Measurements from ENCODE around the gene IZUMO4.

The IZUMO4 gene

GRCh38 chr19:2096480-2097202 is at the start of gene IZUMO4:
TSS of gene IZUMO4 (plus strand) at chr19:2096915. CDS start at chr19:2096946, 31 bp downstream.
- in situ Hi-C loops (cut with HindIII; ENCODE audit: low sequenced_read_pairs), result no loop called here

- in situ Hi-C loops (cut with HindIII; ENCODE audit: low sequenced_read_pairs), result no loop called here
Measured at GRCh38 chr19:2047076-2047448, 49.7 kb upstream of the IZUMO4 start.

- in situ Hi-C loops (cut with HindIII; ENCODE audit: low sequenced_read_pairs), result no loop called here
Measured at GRCh38 chr19:2047449-2048103, 49.1 kb upstream of the IZUMO4 start.

GRCh38 chr19:2048104-2048958 is 48.4 kb upstream of the IZUMO4 start:
- in situ Hi-C loops (cut with HindIII; ENCODE audit: low sequenced_read_pairs), result no loop called here

- in situ Hi-C loops (cut with HindIII; ENCODE audit: low sequenced_read_pairs), result no loop called here
Measured at GRCh38 chr19:2048959-2049740, 47.6 kb upstream of the IZUMO4 start.

GRCh38 chr19:2049741-2050348 is 46.9 kb upstream of the IZUMO4 start:
- in situ Hi-C loops (cut with HindIII; ENCODE audit: low sequenced_read_pairs), result no loop called here

GRCh38 chr19:2050349-2050990 is 46.2 kb upstream of the IZUMO4 start:
- in situ Hi-C loops (cut with HindIII; ENCODE audit: low sequenced_read_pairs), result no loop called here

- in situ Hi-C loops (cut with HindIII; ENCODE audit: low sequenced_read_pairs), result no loop called here
Measured at GRCh38 chr19:2050991-2051772, 45.5 kb upstream of the IZUMO4 start, which contains the start of gene MKNK2. TSS of gene MKNK2 (minus strand) at chr19:2051244. CDS start at chr19:2050851, 393 bp downstream.

GRCh38 chr19:2051773-2052704 is 44.7 kb upstream of the IZUMO4 start:
- in situ Hi-C loops (cut with HindIII; ENCODE audit: low sequenced_read_pairs), result no loop called here

- in situ Hi-C loops (cut with HindIII; ENCODE audit: low sequenced_read_pairs), result no loop called here
Measured at GRCh38 chr19:2053601-2054389, 42.9 kb upstream of the IZUMO4 start.

- in situ Hi-C loops (cut with HindIII; ENCODE audit: low sequenced_read_pairs), result no loop called here
Measured at GRCh38 chr19:2054763-2055162, 42.0 kb upstream of the IZUMO4 start.

GRCh38 chr19:2055931-2056836 is 40.5 kb upstream of the IZUMO4 start:
- in situ Hi-C loops (cut with HindIII; ENCODE audit: low sequenced_read_pairs), result no loop called here

GRCh38 chr19:2056837-2057192 is 39.9 kb upstream of the IZUMO4 start:
- in situ Hi-C loops (cut with HindIII; ENCODE audit: low sequenced_read_pairs), result no loop called here

GRCh38 chr19:2057484-2058469 is 38.9 kb upstream of the IZUMO4 start:
- in situ Hi-C loops (cut with HindIII; ENCODE audit: low sequenced_read_pairs), result no loop called here
